Calu3 (cell line): ENCODE results near the gene NUDCD3. TPM values are rescaled to one million over a fixed set of nuclear protein-coding genes. Genes with fewer than 3 reads are reported as not detected.

Experiments
- BruUV-seq: library from RNA; stranded (reverse); fragments of 400-500 nt; replicated peaks from 2 replicates; lab custom pipeline; 2021; lab: Mats Ljungman, UMichigan
- CTCF ChIA-PET: fragments of 300-600 bp; sonication (Branson Sonifier 250); formaldehyde crosslinking; loops from one replicate; lab custom pipeline; 2022; ENCODE audit warnings: antibody characterized with exemption; lab: Charles Lee
- DNase-seq: peaks from one replicate; pipeline ENCODE4 v3.0.0; 2022
- H3K27ac Mint-ChIP-seq: one replicate; pipeline ENCODE4 v1.8.0; 2022; ENCODE audit warnings: mixed read lengths; ENCODE audit not compliant: unreplicated experiment
- H3K27me3 Mint-ChIP-seq: one replicate; pipeline ENCODE4 v1.8.0; 2022; ENCODE audit warnings: mixed read lengths; ENCODE audit not compliant: unreplicated experiment
- H3K36me3 Mint-ChIP-seq: one replicate; pipeline ENCODE4 v1.8.0; 2022; ENCODE audit warnings: mild to moderate bottlenecking, moderate library complexity, mixed read lengths; ENCODE audit not compliant: insufficient read depth, unreplicated experiment
- H3K4me1 Mint-ChIP-seq: one replicate; pipeline ENCODE4 v1.8.0; 2022; ENCODE audit warnings: mild to moderate bottlenecking, low read depth, mixed read lengths; ENCODE audit not compliant: unreplicated experiment
- H3K4me3 Mint-ChIP-seq: one replicate; pipeline ENCODE4 v1.8.0; 2022; ENCODE audit warnings: mild to moderate bottlenecking, low read depth, moderate library complexity, mixed read lengths; ENCODE audit not compliant: unreplicated experiment
- H3K9me3 Mint-ChIP-seq: one replicate; pipeline ENCODE4 v1.8.0; 2022; ENCODE audit warnings: low read depth, mixed read lengths; ENCODE audit not compliant: unreplicated experiment
- intact Hi-C: fragments of 100-400 bp; cut with micrococcal nuclease; formaldehyde crosslinking; loops from one replicate; pipeline ENCODE4 v1.10.0; 2022; ENCODE audit not compliant: unreplicated experiment
- total RNA-seq: library from RNA; stranded (reverse); gene quantifications from 2 replicates; pipeline ENCODE4 v1.2.3, GENCODE V29; 2022
- TF ChIP-seq, protein P1 (sequence below): fragments of 200-600 bp; IDR thresholded peaks from one replicate; pipeline ENCODE4 v1.8.0; 2022; ENCODE audit warnings: antibody characterized with exemption; ENCODE audit not compliant: unreplicated experiment

Gene NUDCD3
- total RNA-seq, 1 experiment from 2014 or later, result 176 TPM

DNA sequence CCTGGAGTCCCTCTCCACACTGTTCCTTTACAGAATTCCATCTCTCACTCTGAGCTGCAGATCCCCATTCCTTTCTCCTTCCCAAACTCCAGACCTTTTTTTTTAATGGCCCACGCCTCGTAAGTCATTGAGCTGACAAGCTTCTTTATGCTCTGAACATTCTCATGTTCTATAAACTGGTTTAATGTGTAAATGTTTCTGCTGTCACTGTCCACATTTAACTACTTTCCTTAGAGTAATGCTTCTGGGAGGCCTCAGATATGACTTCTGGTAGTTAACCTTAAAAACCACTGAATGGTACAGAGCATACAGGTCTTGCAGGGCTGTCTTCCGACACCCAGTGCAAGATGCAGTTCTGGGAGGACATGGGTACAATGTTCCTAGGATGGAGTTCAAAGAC, 94.0 kb downstream of the NUDCD3 start:
- H3K4me3 Mint-ChIP-seq, result no peak overlapping the region
- BruUV-seq, result no TSS peak
- peaks cover 37% of the 10 kb centered on the region for H3K36me3 Mint-ChIP-seq
- TF ChIP-seq, protein P1, sequence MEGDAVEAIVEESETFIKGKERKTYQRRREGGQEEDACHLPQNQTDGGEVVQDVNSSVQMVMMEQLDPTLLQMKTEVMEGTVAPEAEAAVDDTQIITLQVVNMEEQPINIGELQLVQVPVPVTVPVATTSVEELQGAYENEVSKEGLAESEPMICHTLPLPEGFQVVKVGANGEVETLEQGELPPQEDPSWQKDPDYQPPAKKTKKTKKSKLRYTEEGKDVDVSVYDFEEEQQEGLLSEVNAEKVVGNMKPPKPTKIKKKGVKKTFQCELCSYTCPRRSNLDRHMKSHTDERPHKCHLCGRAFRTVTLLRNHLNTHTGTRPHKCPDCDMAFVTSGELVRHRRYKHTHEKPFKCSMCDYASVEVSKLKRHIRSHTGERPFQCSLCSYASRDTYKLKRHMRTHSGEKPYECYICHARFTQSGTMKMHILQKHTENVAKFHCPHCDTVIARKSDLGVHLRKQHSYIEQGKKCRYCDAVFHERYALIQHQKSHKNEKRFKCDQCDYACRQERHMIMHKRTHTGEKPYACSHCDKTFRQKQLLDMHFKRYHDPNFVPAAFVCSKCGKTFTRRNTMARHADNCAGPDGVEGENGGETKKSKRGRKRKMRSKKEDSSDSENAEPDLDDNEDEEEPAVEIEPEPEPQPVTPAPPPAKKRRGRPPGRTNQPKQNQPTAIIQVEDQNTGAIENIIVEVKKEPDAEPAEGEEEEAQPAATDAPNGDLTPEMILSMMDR, result no peak
- no peaks in the 10 kb centered on the region for H3K9me3 Mint-ChIP-seq
- intact Hi-C loops, result no loop called here
- CTCF ChIA-PET, result no interaction called here
- H3K4me1 Mint-ChIP-seq, result no peaks in the 10 kb centered on the region
- H3K27ac Mint-ChIP-seq, result no peak overlapping the region
- DNase-seq, result no peak
- H3K27me3 Mint-ChIP-seq, result no peaks in the 10 kb centered on the region

DNA sequence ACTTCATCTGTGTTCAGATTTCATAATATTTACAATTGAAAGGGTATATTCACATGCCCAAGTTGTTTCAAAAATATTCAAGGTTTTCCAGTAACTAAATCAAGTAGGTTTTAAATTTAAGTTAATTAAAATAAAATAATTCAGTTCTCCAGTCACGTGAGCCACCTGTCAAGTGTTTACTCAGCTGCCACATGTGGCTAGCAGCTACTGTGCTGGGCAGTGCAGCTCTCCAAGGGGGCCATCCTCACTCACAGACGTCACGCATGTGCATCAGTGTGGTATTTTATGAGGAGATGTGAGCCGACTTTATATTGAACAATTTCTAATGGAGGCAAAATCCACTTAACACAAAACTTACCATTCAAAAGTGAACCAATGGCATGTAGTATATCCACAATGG, 95.4 kb downstream of the NUDCD3 start:
- Mint-ChIP-seq H3K27me3 (no peaks in the 10 kb centered on the region), H3K9me3 (no peaks in the 10 kb centered on the region), H3K27ac (no peak overlapping the region), H3K4me3 (no peak overlapping the region), H3K36me3 (peaks cover 43% of the 10 kb centered on the region), H3K4me1 (no peaks in the 10 kb centered on the region)
- TF ChIP-seq, protein P1, result no peak
- BruUV-seq, result no TSS peak
- intact Hi-C loops, result no loop called here
- DNase-seq, result no peak
- CTCF ChIA-PET, result no interaction called here

DNA sequence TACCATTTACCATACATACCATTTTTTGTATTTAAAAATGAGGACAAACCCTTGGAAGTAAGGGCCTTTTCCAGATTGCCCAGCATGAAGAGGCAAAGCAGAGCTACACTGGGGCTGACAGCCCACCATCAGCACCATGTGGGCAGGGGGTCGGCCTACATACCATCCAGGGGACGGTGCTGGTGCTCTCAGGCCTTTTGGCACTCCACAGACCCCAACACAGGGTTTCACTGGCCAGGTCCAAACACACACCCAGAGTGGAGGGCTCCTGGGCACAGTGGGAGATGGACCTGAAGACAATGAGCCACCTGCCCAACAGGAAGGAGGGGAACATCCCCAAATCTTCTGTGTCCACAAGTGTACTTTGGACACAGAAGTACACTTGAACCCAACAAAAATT, 95.8 kb downstream of the NUDCD3 start:
- Mint-ChIP-seq H3K27me3 (no peaks in the 10 kb centered on the region), H3K4me3 (no peak overlapping the region), H3K36me3 (peaks cover 47% of the 10 kb centered on the region), H3K4me1 (no peaks in the 10 kb centered on the region), H3K27ac (no peak overlapping the region), H3K9me3 (no peaks in the 10 kb centered on the region)
- no peak for DNase-seq
- CTCF ChIA-PET, result no interaction called here
- TF ChIP-seq, protein P1, result no peak
- no TSS peak for BruUV-seq
- intact Hi-C loops, result no loop called here

DNA sequence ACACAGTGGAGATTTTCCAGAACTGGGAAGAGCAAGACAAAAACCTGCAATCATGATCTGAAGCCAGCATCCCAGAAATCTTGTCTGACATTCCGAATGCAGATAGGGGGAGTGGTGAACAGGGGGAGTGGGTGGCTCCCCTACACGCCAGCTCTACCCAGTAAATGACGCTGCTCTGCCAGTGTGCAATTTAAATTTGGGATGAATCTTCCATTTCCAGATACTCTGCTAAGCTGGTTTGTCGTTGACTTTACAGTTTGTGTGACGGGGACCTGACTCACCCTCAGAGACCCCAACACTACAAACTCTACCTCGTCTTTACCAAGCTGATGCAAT, 96.4 kb downstream of the NUDCD3 start:
- Mint-ChIP-seq H3K27me3 (no peaks in the 10 kb centered on the region), H3K36me3 (peaks cover 52% of the 10 kb centered on the region), H3K4me1 (no peaks in the 10 kb centered on the region), H3K27ac (no peak overlapping the region), H3K9me3 (no peaks in the 10 kb centered on the region), H3K4me3 (no peak overlapping the region)
- no TSS peak for BruUV-seq
- intact Hi-C loops, result no loop called here
- CTCF ChIA-PET, result no interaction called here
- no peak for DNase-seq
- TF ChIP-seq, protein P1, result no peak
